ENCODE measurements around the gene PEF1.

PEF1 gene

DNA sequence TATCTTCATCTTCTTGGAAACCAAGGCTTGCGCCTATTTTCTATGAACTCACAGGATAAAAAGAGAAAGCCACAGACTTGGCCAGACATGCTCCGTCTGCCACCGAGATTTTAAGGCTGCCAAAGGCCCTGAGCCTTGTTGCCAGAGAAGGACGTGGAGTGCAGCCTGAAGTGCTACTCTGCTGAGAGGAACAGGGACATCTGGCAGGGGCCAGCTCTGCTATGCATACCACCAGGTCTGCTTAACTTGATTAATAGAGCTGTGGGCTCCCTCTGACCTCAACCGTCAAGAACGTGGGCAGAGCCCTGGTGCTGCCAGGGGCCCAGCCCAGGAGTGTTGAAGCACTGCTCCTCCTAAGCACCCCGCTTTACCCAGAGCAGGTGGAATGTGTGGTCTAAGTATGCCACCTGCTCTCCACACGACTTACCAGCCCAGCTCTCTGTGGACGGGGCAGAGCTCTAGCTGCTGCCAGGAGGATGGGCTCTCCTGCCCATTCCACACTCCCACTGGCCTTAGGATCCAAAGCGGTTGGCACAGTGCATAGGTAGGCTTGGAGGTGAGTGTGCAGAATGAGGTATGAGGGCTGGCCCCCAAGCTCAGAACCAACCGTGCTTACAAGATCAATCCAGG lies 16.6 kb downstream of the PEF1 start:
- DNase-seq (ENCODE audit: low read depth), result no peak
- no peak for TF ChIP-seq CTCF (conservative IDR thresholded peaks at IDR 0.05; ENCODE audit: low read depth, low read length)
- H3K4me3 ChIP-seq (ENCODE audit: low read depth, low read length), result no peak overlapping the region

GRCh38 chr1:31627301-31627929 lies 17.3 kb downstream of the PEF1 start:
- TF ChIP-seq CTCF (conservative IDR thresholded peaks at IDR 0.05; ENCODE audit: low read depth, low read length), result no peak
- DNase-seq (ENCODE audit: low read depth), result no peak
- no peak overlapping the region for H3K4me3 ChIP-seq (ENCODE audit: low read depth, low read length)

DNA sequence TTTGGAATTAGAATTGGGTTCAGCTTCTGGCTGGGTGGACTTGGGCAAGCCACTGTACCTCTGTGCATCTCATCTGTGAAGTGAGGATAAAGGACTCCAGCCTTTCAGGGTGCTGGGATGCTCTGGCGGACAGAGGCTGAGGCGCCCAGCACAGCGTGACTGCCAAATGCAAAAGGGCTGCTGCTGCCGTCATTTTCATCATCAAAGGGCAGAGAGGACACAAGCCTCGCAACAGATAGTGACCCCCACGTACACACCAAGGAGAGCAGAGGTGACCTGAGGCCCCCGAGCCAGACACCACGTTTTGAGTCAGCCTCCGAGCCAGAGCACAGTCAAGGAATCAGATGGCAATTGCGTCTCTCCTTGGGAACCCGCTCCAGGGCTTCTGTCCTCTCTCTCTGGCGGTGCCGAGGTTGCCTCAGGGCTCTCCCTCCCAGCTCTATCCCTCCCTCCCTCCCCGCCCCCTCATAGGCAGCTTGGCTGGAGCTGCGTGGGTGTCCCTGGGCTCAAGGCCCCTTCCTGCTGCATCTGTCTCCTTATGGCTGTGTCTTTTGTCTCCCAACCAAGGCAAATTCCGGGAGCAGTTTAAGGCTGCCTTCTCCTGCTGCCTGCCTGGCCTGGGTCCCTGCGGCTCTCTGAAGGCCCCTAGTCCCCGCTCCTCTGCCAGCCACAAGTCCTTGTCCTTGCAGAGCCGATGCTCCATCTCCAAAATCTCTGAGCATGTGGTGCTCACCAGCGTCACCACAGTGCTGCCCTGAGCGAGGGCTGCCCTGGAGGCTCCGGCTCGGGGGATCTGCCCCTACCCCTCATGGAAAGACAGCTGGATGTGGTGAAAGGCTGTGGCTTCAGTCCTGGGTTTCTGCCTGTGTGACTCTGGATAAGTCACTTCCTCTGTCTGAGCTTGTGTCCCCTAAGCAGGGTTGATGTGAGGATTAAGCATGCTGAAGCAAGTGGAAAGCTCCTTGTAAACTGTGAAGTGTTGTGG lies 18.2 kb downstream of the PEF1 start:
- no peak overlapping the region for H3K4me3 ChIP-seq (ENCODE audit: low read depth, low read length)
- TF ChIP-seq CTCF (conservative IDR thresholded peaks at IDR 0.05; ENCODE audit: low read depth, low read length), result no peak
- DNase-seq (ENCODE audit: low read depth), result no peak

DNA sequence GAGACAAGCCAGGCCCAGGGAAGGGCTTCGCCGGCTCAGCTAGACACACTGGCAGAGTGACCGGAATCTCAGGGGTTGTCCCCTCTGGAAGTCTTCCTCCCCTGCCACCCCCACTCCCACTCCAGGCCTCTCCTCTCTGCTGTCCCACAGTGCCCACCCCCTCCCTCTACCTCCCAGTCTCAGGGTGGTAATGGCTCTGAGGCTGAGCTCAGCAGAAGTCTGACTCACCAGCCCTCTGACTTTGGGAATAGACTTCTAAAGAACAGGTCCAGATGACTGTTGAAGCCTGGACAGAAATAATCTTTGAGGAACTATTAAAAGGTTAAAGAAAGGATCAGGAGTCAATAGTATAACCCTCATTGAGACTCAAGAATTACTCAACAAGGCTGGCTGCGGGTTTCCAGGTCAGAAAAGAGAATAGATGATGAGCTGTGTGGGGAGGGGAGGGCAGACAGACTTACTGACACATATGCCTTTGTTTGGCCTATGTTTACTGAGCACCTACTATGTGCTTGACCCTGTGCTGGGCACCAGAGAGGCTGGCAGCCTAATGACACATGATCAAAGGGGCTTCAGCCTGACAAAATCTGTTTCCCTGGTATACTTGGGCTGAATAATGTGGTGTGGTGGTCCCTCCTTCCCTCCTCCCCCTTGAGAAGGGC lies 19.0 kb downstream of the PEF1 start:
- peak; percentile 62 for DNase-seq (ENCODE audit: low read depth)
- TF ChIP-seq CTCF (conservative IDR thresholded peaks at IDR 0.05; ENCODE audit: low read depth, low read length), result no peak
- H3K4me3 ChIP-seq (ENCODE audit: low read depth, low read length), result no peak overlapping the region

GRCh38 chr1:31624731-31625514 lies 19.8 kb downstream of the PEF1 start:
- TF ChIP-seq CTCF (conservative IDR thresholded peaks at IDR 0.05; ENCODE audit: low read depth, low read length), result no peak
- H3K4me3 ChIP-seq (ENCODE audit: low read depth, low read length), result no peak overlapping the region
- no peak for DNase-seq (ENCODE audit: low read depth)

- no peak overlapping the region for H3K4me3 ChIP-seq (ENCODE audit: low read depth, low read length)
- no peak for TF ChIP-seq CTCF (conservative IDR thresholded peaks at IDR 0.05; ENCODE audit: low read depth, low read length)
- DNase-seq (ENCODE audit: low read depth), result no peak
Measured at GRCh38 chr1:31624309-31624708, 20.4 kb downstream of the PEF1 start.

Measured in choroid plexus epithelial cell (primary cell).